ENCODE measurements around the gene GK2.

The GK2 gene

GRCh38 chr4:79446145-79446544 lies 38.1 kb upstream of the GK2 start:
- no peaks in the 10 kb centered on the region for H3K79me1 ChIP-seq (ENCODE audit: low read length)
- no peak overlapping the region for H4K91ac ChIP-seq (ENCODE audit: low read depth, low read length)
- no peak overlapping the region for H3K9ac ChIP-seq (ENCODE audit: low read length)
- no peak overlapping the region for H2AK5ac ChIP-seq (ENCODE audit: low read length)
- no peak overlapping the region for H2BK12ac ChIP-seq (ENCODE audit: low read length)
- no peak overlapping the region for H3K4ac ChIP-seq (ENCODE audit: low read depth, low read length)
- no peaks in the 10 kb centered on the region for H3K79me2 ChIP-seq (ENCODE audit: control insufficient read depth, insufficient read depth, low read length, poor library complexity)
- no peaks in the 10 kb centered on the region for H3K36me3 ChIP-seq (ENCODE audit: control insufficient read depth in 1 of 2, insufficient read depth in 2 of 2, low read length in 2 of 2)
- no peaks in the 10 kb centered on the region for H3K9me3 ChIP-seq (ENCODE audit: insufficient read depth, low read depth, low read length)
- no peak overlapping the region for H3K4me2 ChIP-seq (ENCODE audit: low read length)
- H2AFZ ChIP-seq (ENCODE audit: insufficient read depth, low read length, poor library complexity): no peak overlapping the region
- no peak overlapping the region for H3K27ac ChIP-seq (ENCODE audit: low read depth, low read length)
- H3K14ac ChIP-seq (ENCODE audit: low read length): no peak overlapping the region
- H2BK120ac ChIP-seq (ENCODE audit: insufficient read depth, low read length, poor library complexity): no peak overlapping the region
- no peak overlapping the region for H4K8ac ChIP-seq (ENCODE audit: low read depth, low read length)
- DNase-seq: no peak
- no peak overlapping the region for H3K18ac ChIP-seq (ENCODE audit: low read length)
- H3K4me1 ChIP-seq (ENCODE audit: control insufficient read depth in 1 of 2, insufficient read depth in 2 of 2, low read length in 2 of 2): no peaks in the 10 kb centered on the region
- H3K23ac ChIP-seq (ENCODE audit: low read length): no peak overlapping the region
- H2BK5ac ChIP-seq (ENCODE audit: low read depth, low read length, poor library complexity): no peak overlapping the region
- no peak overlapping the region for H4K12ac ChIP-seq (ENCODE audit: low read depth, low read length)
- H3K4me3 ChIP-seq (ENCODE audit: low read depth, low read length): no peak overlapping the region
- WGBS (ENCODE audit: extremely low coverage, insufficient coverage, insufficient read length): no CpG with 5 or more reads among the region's 4 CpGs
- no peaks in the 10 kb centered on the region for H3K27me3 ChIP-seq (ENCODE audit: insufficient read depth, low read length)

- H3K36me3 ChIP-seq (ENCODE audit: control insufficient read depth in 1 of 2, insufficient read depth in 2 of 2, low read length in 2 of 2): no peaks in the 10 kb centered on the region
- no peak overlapping the region for H3K18ac ChIP-seq (ENCODE audit: low read length)
- no peak overlapping the region for H4K91ac ChIP-seq (ENCODE audit: low read depth, low read length)
- no peak overlapping the region for H3K27ac ChIP-seq (ENCODE audit: low read depth, low read length)
- H3K4me3 ChIP-seq (ENCODE audit: low read depth, low read length): no peak overlapping the region
- H2BK5ac ChIP-seq (ENCODE audit: low read depth, low read length, poor library complexity): no peak overlapping the region
- H2BK120ac ChIP-seq (ENCODE audit: insufficient read depth, low read length, poor library complexity): no peak overlapping the region
- no peak overlapping the region for H2AK5ac ChIP-seq (ENCODE audit: low read length)
- no peak overlapping the region for H3K4me2 ChIP-seq (ENCODE audit: low read length)
- H2AFZ ChIP-seq (ENCODE audit: insufficient read depth, low read length, poor library complexity): no peak overlapping the region
- H4K8ac ChIP-seq (ENCODE audit: low read depth, low read length): no peak overlapping the region
- H3K4me1 ChIP-seq (ENCODE audit: control insufficient read depth in 1 of 2, insufficient read depth in 2 of 2, low read length in 2 of 2): no peaks in the 10 kb centered on the region
- peak; percentile 77 to 84 for DNase-seq
- no peak overlapping the region for H4K12ac ChIP-seq (ENCODE audit: low read depth, low read length)
- no peaks in the 10 kb centered on the region for H3K79me2 ChIP-seq (ENCODE audit: control insufficient read depth, insufficient read depth, low read length, poor library complexity)
- no peak overlapping the region for H3K4ac ChIP-seq (ENCODE audit: low read depth, low read length)
- no peak overlapping the region for H3K9ac ChIP-seq (ENCODE audit: low read length)
- no peaks in the 10 kb centered on the region for H3K79me1 ChIP-seq (ENCODE audit: low read length)
- no peak overlapping the region for H3K23ac ChIP-seq (ENCODE audit: low read length)
- H3K27me3 ChIP-seq (ENCODE audit: insufficient read depth, low read length): no peaks in the 10 kb centered on the region
- no peak overlapping the region for H2BK12ac ChIP-seq (ENCODE audit: low read length)
- no peaks in the 10 kb centered on the region for H3K9me3 ChIP-seq (ENCODE audit: insufficient read depth, low read depth, low read length)
- no peak overlapping the region for H3K14ac ChIP-seq (ENCODE audit: low read length)
- WGBS (ENCODE audit: extremely low coverage, insufficient coverage, insufficient read length): no CpG with 5 or more reads among the region's 5 CpGs
Measured at GRCh38 chr4:79445371-79445781, 37.3 kb upstream of the GK2 start.

GRCh38 chr4:79442422-79442821 lies 34.4 kb upstream of the GK2 start:
- H3K27me3 ChIP-seq (ENCODE audit: insufficient read depth, low read length): no peaks in the 10 kb centered on the region
- no peak overlapping the region for H3K14ac ChIP-seq (ENCODE audit: low read length)
- H3K4me1 ChIP-seq (ENCODE audit: control insufficient read depth in 1 of 2, insufficient read depth in 2 of 2, low read length in 2 of 2): no peaks in the 10 kb centered on the region
- no peak overlapping the region for H4K8ac ChIP-seq (ENCODE audit: low read depth, low read length)
- no peak overlapping the region for H3K4me3 ChIP-seq (ENCODE audit: low read depth, low read length)
- DNase-seq: peak; percentile 8 to 84
- no peaks in the 10 kb centered on the region for H3K36me3 ChIP-seq (ENCODE audit: control insufficient read depth in 1 of 2, insufficient read depth in 2 of 2, low read length in 2 of 2)
- H3K4ac ChIP-seq (ENCODE audit: low read depth, low read length): no peak overlapping the region
- whole genome bisulfite sequencing (ENCODE audit: extremely low coverage, insufficient coverage, insufficient read length): no CpG with 5 or more reads among the region's 3 CpGs
- H3K9ac ChIP-seq (ENCODE audit: low read length): no peak overlapping the region
- no peaks in the 10 kb centered on the region for H3K79me1 ChIP-seq (ENCODE audit: low read length)
- no peak overlapping the region for H2BK12ac ChIP-seq (ENCODE audit: low read length)
- no peak overlapping the region for H4K91ac ChIP-seq (ENCODE audit: low read depth, low read length)
- no peaks in the 10 kb centered on the region for H3K79me2 ChIP-seq (ENCODE audit: control insufficient read depth, insufficient read depth, low read length, poor library complexity)
- H3K9me3 ChIP-seq (ENCODE audit: insufficient read depth, low read depth, low read length): no peaks in the 10 kb centered on the region
- no peak overlapping the region for H2AFZ ChIP-seq (ENCODE audit: insufficient read depth, low read length, poor library complexity)
- no peak overlapping the region for H2BK120ac ChIP-seq (ENCODE audit: insufficient read depth, low read length, poor library complexity)
- H4K12ac ChIP-seq (ENCODE audit: low read depth, low read length): no peak overlapping the region
- H2BK5ac ChIP-seq (ENCODE audit: low read depth, low read length, poor library complexity): no peak overlapping the region
- H3K23ac ChIP-seq (ENCODE audit: low read length): no peak overlapping the region
- H2AK5ac ChIP-seq (ENCODE audit: low read length): no peak overlapping the region
- no peak overlapping the region for H3K27ac ChIP-seq (ENCODE audit: low read depth, low read length)
- no peak overlapping the region for H3K4me2 ChIP-seq (ENCODE audit: low read length)
- no peak overlapping the region for H3K18ac ChIP-seq (ENCODE audit: low read length)

- no peak overlapping the region for H4K8ac ChIP-seq (ENCODE audit: low read depth, low read length)
- no peaks in the 10 kb centered on the region for H3K4me1 ChIP-seq (ENCODE audit: control insufficient read depth in 1 of 2, insufficient read depth in 2 of 2, low read length in 2 of 2)
- H3K9me3 ChIP-seq (ENCODE audit: insufficient read depth, low read depth, low read length): no peaks in the 10 kb centered on the region
- no peak overlapping the region for H2BK5ac ChIP-seq (ENCODE audit: low read depth, low read length, poor library complexity)
- no peak overlapping the region for H2AK5ac ChIP-seq (ENCODE audit: low read length)
- H3K18ac ChIP-seq (ENCODE audit: low read length): no peak overlapping the region
- no peak overlapping the region for H2BK12ac ChIP-seq (ENCODE audit: low read length)
- H3K27ac ChIP-seq (ENCODE audit: low read depth, low read length): no peak overlapping the region
- no peak overlapping the region for H3K23ac ChIP-seq (ENCODE audit: low read length)
- no peak overlapping the region for H3K4ac ChIP-seq (ENCODE audit: low read depth, low read length)
- H3K9ac ChIP-seq (ENCODE audit: low read length): no peak overlapping the region
- H2BK120ac ChIP-seq (ENCODE audit: insufficient read depth, low read length, poor library complexity): no peak overlapping the region
- no peak overlapping the region for H3K4me3 ChIP-seq (ENCODE audit: low read depth, low read length)
- no peak overlapping the region for H3K4me2 ChIP-seq (ENCODE audit: low read length)
- H3K79me1 ChIP-seq (ENCODE audit: low read length): no peaks in the 10 kb centered on the region
- no peak overlapping the region for H4K12ac ChIP-seq (ENCODE audit: low read depth, low read length)
- H3K14ac ChIP-seq (ENCODE audit: low read length): no peak overlapping the region
- H3K27me3 ChIP-seq (ENCODE audit: insufficient read depth, low read length): no peaks in the 10 kb centered on the region
- WGBS (ENCODE audit: extremely low coverage, insufficient coverage, insufficient read length): no CpG with 5 or more reads among the region's 1 CpG
- H4K91ac ChIP-seq (ENCODE audit: low read depth, low read length): no peak overlapping the region
- no peak overlapping the region for H2AFZ ChIP-seq (ENCODE audit: insufficient read depth, low read length, poor library complexity)
- DNase-seq: no peak
- H3K36me3 ChIP-seq (ENCODE audit: control insufficient read depth in 1 of 2, insufficient read depth in 2 of 2, low read length in 2 of 2): no peaks in the 10 kb centered on the region
- no peaks in the 10 kb centered on the region for H3K79me2 ChIP-seq (ENCODE audit: control insufficient read depth, insufficient read depth, low read length, poor library complexity)
Measured at GRCh38 chr4:79439489-79439888, 31.5 kb upstream of the GK2 start.

All from trophoblast cell (in vitro differentiated cells and primary cell).